Activated naive CD4-positive, alpha-beta T cell treated with Interleukin-2 at 50 U/mL for 16 hours (primary cell): ENCODE data around the gene LSP1.
"Not testable (repeated sequence)": the region's sequence is repeated elsewhere in the genome, so short reads cannot be mapped to it uniquely, and the experiment has no call there.

ENCODE experiments used
- DNase-seq: peaks from one replicate; pipeline ENCODE4 v3.0.0-alpha.2; 2020

LSP1 gene

DNA sequence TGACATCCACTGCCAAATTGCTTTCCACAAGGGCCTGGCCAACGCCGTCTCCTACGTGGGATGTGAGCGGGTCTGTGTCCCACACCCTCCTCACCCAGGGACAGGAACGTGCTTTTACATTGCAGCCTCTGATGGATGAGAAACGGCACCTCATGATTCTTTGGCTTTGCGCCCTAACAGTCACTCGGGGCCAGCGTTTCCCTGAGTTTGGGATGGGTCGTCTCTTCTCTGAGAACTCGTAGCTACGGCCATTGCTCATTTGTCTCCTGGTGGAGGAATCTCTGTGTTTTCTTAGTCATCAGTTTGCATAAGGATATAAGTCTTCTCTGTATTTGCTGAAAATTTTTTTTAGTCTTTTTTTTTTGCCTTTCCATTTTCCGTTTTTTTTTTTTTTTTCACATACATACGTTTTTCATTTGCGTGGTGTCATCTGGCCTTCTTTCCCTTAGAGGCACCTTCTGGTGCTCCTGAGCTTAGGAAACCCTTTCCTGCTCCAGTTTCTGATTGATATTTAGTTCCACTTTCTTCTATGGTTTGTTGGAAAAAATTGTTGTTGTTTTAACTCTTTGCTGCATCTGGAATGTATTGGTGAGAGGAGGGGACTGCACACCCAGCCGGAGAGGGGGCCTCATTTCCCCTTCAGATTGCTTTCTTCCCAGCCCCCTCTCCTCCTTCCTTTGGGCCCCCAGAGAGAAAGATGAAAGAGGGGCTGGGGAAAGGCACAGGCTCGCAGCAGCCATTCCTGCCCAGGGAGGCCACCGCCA lies 78.6 kb downstream of the LSP1 start:
- DNase-seq: no peak

GRCh38 chr11:1932105-1932480 lies 79.2 kb downstream of the LSP1 start:
- DNase-seq: no peak

GRCh38 chr11:1932681-1933080 lies 79.8 kb downstream of the LSP1 start:
- DNase-seq: no peak

DNA sequence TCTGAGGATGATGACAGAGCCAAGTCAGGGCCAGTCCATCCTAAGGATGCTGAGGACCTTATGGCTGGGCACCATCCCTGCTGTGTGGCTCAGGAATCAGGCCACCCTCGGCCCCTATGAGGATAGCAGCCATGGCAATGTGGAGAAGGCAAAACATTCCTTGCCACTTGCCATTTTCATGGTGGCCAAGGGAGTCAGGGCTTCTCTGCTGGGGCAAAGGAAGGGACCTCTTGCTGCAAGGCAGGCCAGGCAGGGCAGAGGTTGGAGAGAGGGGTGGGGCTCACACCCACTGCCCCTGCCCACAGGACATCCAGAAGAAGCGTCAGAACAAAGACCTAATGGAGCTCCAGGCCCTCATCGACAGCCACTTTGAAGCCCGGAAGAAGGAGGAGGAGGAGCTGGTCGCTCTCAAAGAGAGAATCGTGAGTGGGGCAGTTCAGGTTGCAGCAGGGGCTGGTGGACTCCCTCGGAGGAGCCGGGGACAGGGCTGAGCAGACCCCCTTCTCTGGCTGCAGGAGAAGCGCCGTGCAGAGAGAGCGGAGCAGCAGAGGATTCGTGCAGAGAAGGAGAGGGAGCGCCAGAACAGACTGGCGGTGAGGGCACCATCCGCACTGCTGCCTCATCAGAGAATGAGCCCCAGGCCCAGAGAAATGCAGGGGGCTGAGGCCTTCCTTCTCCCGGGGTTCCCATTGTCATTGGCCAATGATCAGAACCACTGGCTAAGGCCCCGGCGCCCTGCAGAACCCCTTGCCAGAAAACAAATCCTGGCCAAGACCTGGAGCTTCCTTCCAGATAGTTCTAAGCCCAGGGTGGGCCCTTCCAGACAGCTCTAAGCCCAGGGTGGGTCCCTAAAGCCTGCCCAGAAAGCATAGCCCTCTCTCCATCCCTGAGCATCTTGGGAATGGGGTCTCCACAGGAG lies 80.8 kb downstream of the LSP1 start:
- DNase-seq: no peak

- no peak for DNase-seq
These were observed 81.7 kb downstream of the LSP1 start for GRCh38 chr11:1934335-1935155.

GRCh38 chr11:1935156-1936071 lies 82.5 kb downstream of the LSP1 start:
- DNase-seq: no peak

GRCh38 chr11:1936072-1936780 lies 83.3 kb downstream of the LSP1 start:
- DNase-seq: no peak

GRCh38 chr11:1936781-1937615 lies 84.1 kb downstream of the LSP1 start:
- DNase-seq: no peak

DNA sequence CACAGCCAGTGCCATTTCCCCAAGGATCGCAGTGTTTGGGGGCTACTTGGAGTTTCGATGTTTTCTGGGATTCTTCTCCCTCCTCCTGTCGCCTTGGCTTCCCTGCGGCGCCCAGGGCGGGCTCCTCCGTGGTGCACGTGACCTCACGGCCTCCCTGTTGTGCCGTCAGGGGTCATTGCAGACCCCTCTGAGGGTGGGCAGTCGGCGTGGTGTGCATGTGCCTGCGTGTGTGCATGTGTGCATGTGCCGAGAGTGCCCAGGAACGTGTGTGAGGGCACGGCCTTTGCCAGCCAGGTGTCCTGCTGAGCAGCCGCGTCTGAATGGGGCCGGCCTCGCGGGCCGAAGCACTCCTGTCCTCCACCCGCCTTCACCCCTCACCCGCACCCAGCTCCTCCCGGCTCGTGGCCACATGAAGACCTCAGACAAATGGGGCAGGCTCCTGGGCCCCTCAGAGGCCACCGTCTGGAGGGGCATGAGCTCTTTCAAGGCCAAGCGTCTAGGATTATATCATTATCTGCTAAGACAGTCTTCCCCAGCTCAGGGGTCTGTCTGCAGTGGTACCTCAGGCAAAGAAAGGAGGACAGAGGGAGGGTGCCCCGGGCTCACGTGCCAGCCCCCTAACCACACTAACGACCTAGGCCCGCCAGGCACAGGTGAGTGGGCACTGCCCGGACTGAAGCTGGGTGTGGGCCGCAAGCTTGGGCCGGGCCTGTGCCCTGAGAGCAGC lies 84.9 kb downstream of the LSP1 start:
- no peak for DNase-seq

- no peak for DNase-seq
These were observed 85.6 kb downstream of the LSP1 start for GRCh38 chr11:1938343-1939005.

DNA sequence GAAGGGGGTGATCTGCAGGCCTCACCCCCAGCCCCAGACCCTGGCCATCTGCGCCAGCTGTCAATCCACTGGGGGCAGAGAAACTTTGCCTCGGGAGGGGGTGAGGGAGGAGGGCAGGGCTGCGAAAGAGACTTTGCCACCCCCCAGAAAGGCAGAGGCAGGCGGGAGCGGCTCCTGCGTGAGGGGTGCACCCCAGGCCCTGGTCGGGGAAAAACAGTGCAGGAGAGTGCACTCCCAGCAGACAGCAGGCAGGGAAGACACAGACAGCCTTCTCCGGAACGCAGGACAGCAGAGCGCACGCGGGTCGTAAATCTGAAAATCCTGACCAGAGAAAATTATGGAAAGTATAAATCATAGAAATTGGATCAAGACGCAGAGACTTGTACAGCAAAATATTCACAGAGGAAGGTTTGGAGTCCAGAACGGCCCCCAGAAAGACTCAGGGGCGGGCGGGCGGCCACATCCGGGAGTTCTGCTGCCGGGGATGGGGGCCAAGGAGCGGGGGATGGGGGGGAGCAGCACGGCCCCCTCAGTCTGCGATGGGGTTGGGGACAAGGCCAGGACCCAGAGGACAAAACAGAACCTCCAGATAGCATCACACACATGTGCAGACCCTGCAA lies 86.2 kb downstream of the LSP1 start:
- DNase-seq: no peak

DNA sequence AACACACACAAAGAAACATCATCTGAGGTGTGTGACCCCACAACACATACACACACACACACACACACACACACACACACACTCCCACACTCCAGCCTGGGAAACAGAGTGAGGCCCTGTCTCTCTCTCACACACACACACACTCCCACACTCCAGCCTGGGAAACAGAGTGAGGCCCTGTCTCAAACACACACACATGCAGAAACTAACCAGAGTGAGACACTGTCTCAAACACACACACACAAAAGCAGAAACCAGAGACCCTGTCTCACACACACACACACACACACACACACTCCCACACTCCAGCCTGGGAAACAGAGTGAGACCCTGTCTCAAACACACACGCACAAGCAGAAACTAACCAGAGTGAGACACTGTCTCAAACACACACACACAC lies 86.9 kb downstream of the LSP1 start:
- not testable (repeated sequence) for DNase-seq
